Ectodermal cell (in vitro differentiated cells): ENCODE data around the gene CC2D1B.

ENCODE experiments used
- H3K27ac ChIP-seq: 2 replicates; pipeline ENCODE4 v1.7.0; 2013; ENCODE audit warnings: mild to moderate bottlenecking, low read depth, low read length; ENCODE audit not compliant: insufficient read depth, poor library complexity, severe bottlenecking
- H3K27me3 ChIP-seq: 2 replicates; pipeline ENCODE4 v1.7.0; 2013; ENCODE audit warnings: mild to moderate bottlenecking, low read length; ENCODE audit not compliant: insufficient read depth, control insufficient read depth, poor library complexity, severe bottlenecking
- H3K36me3 ChIP-seq: one replicate; pipeline ENCODE4 v1.7.0; 2013; ENCODE audit warnings: low read length; ENCODE audit not compliant: control insufficient read depth, insufficient read depth
- H3K4me1 ChIP-seq: one replicate; pipeline ENCODE4 v1.7.0; 2013; ENCODE audit warnings: low read length; ENCODE audit not compliant: control insufficient read depth, insufficient read depth
- H3K4me3 ChIP-seq: 2 replicates; pipeline ENCODE4 v1.7.0; 2013; ENCODE audit warnings: low read depth, low read length, control low read depth; ENCODE audit not compliant: insufficient read depth
- H3K9me3 ChIP-seq: 2 replicates; pipeline ENCODE4 v1.7.0; 2013; ENCODE audit warnings: mild to moderate bottlenecking, low read length, moderate library complexity; ENCODE audit not compliant: control insufficient read depth
- WGBS, 2 experiments: methylation state at CpG; one replicate each; pipeline ENCODE4 v1.1.7; 2013; ENCODE audit warnings: missing lambda C conversion rate in 2 of 2; 5-methylcytosine and 5-hydroxymethylcytosine counted together

The CC2D1B gene

DNA sequence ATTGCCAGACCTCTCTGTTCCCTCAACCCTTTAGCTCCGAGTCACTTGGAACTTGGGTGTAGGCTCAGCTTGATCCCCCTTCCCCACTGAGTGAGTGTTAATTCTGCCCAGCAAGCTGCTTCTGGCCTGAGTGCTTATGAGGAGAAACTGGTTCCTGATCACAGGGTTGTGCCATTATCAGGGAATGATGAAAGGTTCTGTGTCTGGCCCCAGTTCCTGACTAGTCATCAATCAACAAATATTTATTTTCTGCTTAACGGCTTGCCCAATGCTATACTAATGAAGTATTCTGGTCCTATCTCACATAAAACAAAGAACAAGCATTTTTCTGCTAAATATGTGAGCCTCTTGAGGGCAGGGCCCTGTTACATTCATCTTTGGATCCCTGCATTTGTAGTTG is 20.8 kb downstream of the CC2D1B start:
- Histone ChIP-seq H3K27me3 (no peaks in the 10 kb centered on the region), H3K4me1 (peaks cover under 1% of the 10 kb centered on the region)
- WGBS, 2 experiments = 85 to 88% methylated on average over 2 of the region's 2 CpGs

DNA sequence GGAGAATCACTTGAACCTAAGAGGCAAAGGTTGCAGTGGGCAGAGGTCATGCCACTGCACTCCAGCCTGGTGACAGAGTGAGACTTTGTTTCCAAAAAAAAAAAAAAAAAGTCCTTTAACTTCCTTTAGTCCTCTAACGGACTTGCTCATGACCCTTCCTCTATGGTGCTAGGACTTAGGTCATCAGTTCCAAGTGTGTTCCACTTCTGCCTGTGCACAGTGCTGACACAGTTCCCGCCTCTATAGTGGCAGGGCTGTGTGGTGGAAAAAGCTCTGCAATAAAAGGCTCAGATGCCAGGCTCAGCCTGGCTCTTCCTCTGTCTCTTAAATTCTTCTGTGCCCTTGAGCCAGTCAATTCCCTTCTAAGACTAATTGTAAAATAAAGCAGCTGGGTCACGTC is 22.0 kb downstream of the CC2D1B start:
- Histone ChIP-seq H3K4me3 (no peak overlapping the region), H3K27ac (no peak overlapping the region), H3K4me1 (no peaks in the 10 kb centered on the region), H3K27me3 (no peaks in the 10 kb centered on the region), H3K9me3 (no peaks in the 10 kb centered on the region), H3K36me3 (no peaks in the 10 kb centered on the region)
- WGBS, 2 experiments = 90 to 98% methylated on average over 3 of the region's 3 CpGs

More for the DNA sequence above, 20.8 kb downstream of the CC2D1B start:
- H3K9me3 ChIP-seq = no peaks in the 10 kb centered on the region
- no peak overlapping the region for H3K27ac ChIP-seq
- H3K36me3 ChIP-seq = no peaks in the 10 kb centered on the region
- no peak overlapping the region for H3K4me3 ChIP-seq

DNA sequence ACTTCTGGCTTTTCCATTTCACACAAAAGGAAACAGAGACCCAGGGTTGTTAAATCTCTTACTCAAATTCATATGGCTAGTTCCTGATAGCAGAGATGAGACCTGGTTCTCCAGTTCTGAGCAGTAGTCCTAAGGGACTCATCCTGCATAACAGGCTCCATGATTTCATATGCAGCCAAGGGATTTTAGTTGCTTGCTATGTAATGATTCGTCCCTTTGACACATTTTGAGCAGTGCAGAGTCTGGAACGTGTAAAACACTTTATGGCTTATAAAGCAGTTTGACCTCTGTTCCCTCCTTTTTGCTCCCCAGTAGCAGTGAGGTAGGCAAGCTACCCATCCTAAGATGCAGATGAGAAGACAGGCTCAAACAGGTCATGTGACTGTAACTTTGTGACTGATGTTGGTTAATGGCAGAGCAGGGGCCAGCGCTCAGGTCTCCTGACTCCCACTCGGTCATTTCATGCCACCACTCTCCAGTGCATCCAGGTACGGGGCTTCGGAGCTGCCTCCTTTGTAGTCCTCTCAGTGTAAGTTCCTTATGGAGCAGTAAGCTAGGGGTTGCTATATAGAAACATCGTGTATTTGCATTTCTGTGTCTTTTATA is 24.2 kb downstream of the CC2D1B start:
- WGBS, 2 experiments = 80 to 93% methylated on average over 6 to 7 of the region's 7 CpGs
- H3K27me3 ChIP-seq = no peaks in the 10 kb centered on the region
- H3K36me3 ChIP-seq = no peaks in the 10 kb centered on the region
- H3K27ac ChIP-seq = no peak overlapping the region
- H3K4me3 ChIP-seq = no peak overlapping the region
- H3K4me1 ChIP-seq = no peaks in the 10 kb centered on the region
- no peaks in the 10 kb centered on the region for H3K9me3 ChIP-seq

DNA sequence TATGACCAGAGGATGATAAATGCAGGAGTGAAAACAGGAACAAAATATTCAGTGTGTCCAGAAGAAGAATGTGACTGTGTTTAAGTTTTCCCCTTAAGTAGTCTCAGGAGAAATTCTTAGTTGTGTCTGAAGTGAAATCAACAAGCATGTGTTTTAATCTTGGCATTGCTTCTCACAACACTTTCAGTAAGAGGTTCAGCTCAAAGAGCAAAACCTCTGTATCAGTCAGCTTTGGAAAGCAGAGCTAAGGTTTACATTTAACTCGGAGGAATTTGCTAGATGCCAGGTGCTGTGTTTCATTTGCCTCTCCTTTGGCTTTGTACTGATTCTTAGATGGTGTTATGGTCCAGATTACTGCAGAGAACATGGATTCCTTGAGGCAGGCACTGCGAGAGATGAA is 28.6 kb downstream of the CC2D1B start:
- Histone ChIP-seq H3K27ac (no peak overlapping the region), H3K36me3 (peaks cover 8% of the 10 kb centered on the region), H3K4me1 (no peaks in the 10 kb centered on the region), H3K4me3 (no peak overlapping the region), H3K9me3 (no peaks in the 10 kb centered on the region), H3K27me3 (no peaks in the 10 kb centered on the region)
- 88 to 97% methylated on average over 2 of the region's 2 CpGs for WGBS, 2 experiments

DNA sequence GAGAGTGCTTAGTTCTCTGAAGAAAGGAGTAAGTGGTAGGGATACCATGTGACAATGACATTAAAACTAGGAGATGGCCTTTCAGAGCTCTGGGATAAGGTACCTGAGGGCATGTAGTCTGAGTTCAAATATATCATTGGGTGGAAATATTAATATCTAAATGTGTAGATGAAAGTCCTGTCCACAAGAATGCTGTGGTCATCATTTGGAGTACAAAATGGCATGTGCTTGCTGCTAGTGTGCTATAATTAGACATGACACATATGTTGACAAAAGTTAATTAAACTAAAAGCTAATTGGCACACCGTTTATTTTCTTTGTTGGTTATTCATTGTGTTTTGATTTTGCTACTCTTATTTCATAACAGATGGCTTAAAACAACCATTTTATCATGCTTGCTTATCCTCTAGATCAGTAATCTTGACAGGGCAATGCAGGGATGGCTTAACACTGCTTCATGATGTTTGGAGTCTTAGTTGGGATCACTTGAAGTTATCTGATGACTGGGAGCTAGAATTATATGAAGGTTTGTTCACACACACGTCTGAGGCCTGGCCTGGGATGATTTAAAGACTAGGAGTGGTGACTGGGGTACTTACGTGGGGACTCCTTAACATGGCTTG is 31.0 kb downstream of the CC2D1B start:
- peaks cover 8% of the 10 kb centered on the region for H3K36me3 ChIP-seq
- H3K4me3 ChIP-seq = no peak overlapping the region
- H3K27ac ChIP-seq = no peak overlapping the region
- 94 to 95% methylated on average over 2 to 3 of the region's 3 CpGs for WGBS, 2 experiments
- no peaks in the 10 kb centered on the region for H3K27me3 ChIP-seq
- no peaks in the 10 kb centered on the region for H3K4me1 ChIP-seq
- H3K9me3 ChIP-seq = no peaks in the 10 kb centered on the region

DNA sequence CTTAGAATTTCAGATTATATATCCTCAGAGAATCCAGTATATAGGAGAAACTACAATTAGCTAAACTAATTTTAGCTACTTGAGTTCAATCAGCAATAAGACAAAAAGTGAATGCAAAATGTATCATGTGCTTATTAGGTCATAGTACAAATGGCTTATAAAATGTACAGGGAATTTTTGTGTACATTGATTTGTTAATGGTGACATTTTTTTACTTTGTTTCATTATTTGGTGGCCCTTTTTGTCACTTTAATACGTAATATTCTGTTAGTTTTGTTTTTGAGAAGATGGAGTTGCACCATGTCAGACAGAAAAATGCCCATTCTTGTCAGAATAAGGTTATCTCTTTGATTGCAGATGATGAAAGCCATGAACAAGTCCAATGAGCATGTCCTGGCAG is 33.6 kb downstream of the CC2D1B start:
- H3K27ac ChIP-seq = no peak overlapping the region

DNA sequence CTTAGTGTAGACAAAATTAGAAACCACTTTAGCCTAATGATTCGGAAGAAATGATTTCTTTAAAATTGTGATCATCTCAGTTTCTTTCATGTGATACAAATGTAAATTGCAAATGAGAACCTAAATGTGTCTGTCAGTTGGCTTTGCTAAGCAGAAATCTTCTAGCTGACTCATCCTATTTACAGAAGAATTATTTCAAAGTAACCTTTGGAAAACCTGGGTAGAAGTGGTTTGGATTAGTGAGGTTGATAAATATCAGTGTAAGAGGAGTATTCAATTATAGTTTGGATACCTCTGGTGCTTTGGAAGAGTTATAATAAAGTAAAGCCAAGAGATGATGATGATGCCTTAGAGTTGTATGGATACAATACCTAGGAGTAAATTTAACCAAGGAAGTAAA is 37.4 kb downstream of the CC2D1B start:
- H3K27me3 ChIP-seq = no peaks in the 10 kb centered on the region
- no peak overlapping the region for H3K4me3 ChIP-seq
- 89 to 100% methylated on average over 1 of the region's 1 CpG for WGBS, 2 experiments
- no peaks in the 10 kb centered on the region for H3K36me3 ChIP-seq
- no peaks in the 10 kb centered on the region for H3K9me3 ChIP-seq
- no peak overlapping the region for H3K27ac ChIP-seq
- H3K4me1 ChIP-seq = no peaks in the 10 kb centered on the region

More for the DNA sequence above, 33.6 kb downstream of the CC2D1B start:
- H3K9me3 ChIP-seq = no peaks in the 10 kb centered on the region
- 83 to 94% methylated on average over 1 of the region's 1 CpG for WGBS, 2 experiments
- H3K27me3 ChIP-seq = no peaks in the 10 kb centered on the region
- no peak overlapping the region for H3K4me3 ChIP-seq
- H3K36me3 ChIP-seq = peaks cover 8% of the 10 kb centered on the region
- no peaks in the 10 kb centered on the region for H3K4me1 ChIP-seq

DNA sequence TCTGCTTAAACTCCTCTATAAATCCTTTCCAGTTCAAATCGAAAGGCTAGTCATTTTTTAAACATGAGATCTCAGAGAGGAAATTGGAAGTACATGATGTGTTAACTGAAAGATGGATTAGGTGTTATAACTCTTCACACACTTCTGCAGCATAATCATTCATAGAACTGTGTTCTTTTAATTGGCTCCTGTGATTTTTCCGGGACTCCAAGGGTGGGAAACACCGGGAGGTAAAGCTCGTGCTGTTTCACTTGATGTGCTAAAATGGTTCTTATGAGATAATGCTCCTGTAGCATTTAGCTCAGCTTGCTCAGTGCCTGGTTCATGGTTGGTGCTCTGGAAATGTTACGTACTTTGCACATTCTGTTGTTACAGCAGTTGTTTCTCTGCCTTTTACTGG is 40.2 kb downstream of the CC2D1B start:
- no peaks in the 10 kb centered on the region for H3K27me3 ChIP-seq

DNA sequence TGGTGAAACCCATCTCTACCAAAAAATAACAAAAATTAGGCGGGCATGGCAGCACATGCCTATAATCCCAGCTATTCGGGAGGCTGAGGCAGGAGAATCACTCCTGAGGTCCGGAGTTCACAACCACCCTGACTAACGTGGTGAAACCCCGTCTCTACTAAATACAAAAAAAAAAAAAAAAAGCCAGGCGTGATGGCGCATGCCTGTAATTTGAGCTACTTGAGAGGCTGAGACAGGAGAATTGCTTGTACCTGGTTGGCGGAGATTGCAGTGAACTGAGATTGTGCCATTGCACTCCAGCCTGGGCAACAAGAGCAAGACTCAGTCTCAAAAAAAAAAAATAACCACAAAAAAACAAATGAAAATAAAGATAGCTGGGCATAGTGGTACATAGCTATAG is 42.3 kb downstream of the CC2D1B start:
- WGBS, 2 experiments = 91% methylated on average over 7 to 8 of the region's 8 CpGs
- no peak overlapping the region for H3K4me3 ChIP-seq

More for the DNA sequence above, 40.2 kb downstream of the CC2D1B start:
- Histone ChIP-seq H3K4me1 (no peaks in the 10 kb centered on the region), H3K27ac (no peak overlapping the region), H3K9me3 (no peaks in the 10 kb centered on the region), H3K4me3 (no peak overlapping the region), H3K36me3 (no peaks in the 10 kb centered on the region)
- WGBS, 2 experiments = 62 to 66% methylated on average over 4 to 5 of the region's 5 CpGs

DNA sequence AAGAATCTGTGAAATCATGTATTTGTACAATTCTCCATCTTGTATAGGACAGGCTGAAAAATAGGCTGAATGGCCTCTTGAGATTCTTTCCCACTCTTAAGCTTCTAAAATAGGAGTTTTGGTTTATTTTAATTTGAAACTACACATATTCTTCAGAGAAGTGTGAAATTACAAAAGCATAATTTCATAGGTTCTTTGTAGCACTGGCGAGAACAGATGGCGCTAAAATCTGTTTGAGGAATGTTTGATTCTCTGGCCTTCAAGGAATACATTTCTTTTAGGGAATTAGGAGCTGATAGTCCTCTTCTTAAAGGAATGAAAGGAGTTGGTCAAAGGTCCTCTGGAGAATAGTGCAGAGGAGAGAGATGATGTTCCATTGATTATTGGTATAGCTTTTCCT is 44.9 kb downstream of the CC2D1B start:
- Histone ChIP-seq H3K4me3 (no peak overlapping the region), H3K36me3 (no peaks in the 10 kb centered on the region), H3K4me1 (no peaks in the 10 kb centered on the region), H3K27ac (no peak overlapping the region), H3K27me3 (no peaks in the 10 kb centered on the region), H3K9me3 (no peaks in the 10 kb centered on the region)
- WGBS, 2 experiments = 99 to 100% methylated on average over 2 of the region's 2 CpGs

More for the DNA sequence above, 42.3 kb downstream of the CC2D1B start:
- no peaks in the 10 kb centered on the region for H3K9me3 ChIP-seq
- no peaks in the 10 kb centered on the region for H3K27me3 ChIP-seq
- no peaks in the 10 kb centered on the region for H3K4me1 ChIP-seq
- no peaks in the 10 kb centered on the region for H3K36me3 ChIP-seq
- H3K27ac ChIP-seq = no peak overlapping the region
